Measurements from ENCODE around the gene CMIP.

- TF ChIP-seq CTCF (IDR thresholded peaks at IDR 0.05): no peak
- TF ChIP-seq POLR2AphosphoS5 (IDR thresholded peaks at IDR 0.05): no peak
Observed at GRCh38 chr16:81746566-81746965, 302.0 kb downstream of the CMIP start.
